ENCODE data around the gene KDM8.

DNA sequence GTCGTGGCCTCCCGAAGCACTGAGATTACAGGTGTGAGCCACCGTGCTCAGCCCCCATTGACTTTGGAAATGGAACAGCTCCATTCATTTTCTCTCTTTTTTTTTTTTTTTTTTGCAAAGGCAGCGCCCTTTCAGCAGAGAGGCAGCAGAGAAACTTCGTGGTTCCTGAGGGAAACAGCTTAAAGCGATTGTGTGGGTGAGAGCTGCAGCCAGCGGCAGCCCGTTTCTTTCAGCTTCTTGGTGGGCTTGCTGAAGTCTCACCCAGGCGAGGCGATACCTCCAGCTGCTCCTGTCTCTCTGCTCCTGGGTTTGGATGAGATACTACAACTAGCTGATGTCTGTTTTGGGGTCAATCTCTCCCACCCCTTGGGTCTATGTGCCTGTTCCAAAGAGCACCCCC lies 7.7 kb downstream of the KDM8 start:
- TF ChIP-seq, protein P1, sequence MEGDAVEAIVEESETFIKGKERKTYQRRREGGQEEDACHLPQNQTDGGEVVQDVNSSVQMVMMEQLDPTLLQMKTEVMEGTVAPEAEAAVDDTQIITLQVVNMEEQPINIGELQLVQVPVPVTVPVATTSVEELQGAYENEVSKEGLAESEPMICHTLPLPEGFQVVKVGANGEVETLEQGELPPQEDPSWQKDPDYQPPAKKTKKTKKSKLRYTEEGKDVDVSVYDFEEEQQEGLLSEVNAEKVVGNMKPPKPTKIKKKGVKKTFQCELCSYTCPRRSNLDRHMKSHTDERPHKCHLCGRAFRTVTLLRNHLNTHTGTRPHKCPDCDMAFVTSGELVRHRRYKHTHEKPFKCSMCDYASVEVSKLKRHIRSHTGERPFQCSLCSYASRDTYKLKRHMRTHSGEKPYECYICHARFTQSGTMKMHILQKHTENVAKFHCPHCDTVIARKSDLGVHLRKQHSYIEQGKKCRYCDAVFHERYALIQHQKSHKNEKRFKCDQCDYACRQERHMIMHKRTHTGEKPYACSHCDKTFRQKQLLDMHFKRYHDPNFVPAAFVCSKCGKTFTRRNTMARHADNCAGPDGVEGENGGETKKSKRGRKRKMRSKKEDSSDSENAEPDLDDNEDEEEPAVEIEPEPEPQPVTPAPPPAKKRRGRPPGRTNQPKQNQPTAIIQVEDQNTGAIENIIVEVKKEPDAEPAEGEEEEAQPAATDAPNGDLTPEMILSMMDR (IDR thresholded peaks at IDR 0.05; ENCODE audit: low read length): no peak
- TF ChIP-seq EZH2 (IDR thresholded peaks at IDR 0.05; ENCODE audit: borderline replicate concordance, low read length): no peak

Data from OCI-LY1 (cell line).